Mesothelial cell of epicardium (in vitro differentiated cells): ENCODE data around the gene TAF15. TPM values are rescaled to one million over a fixed set of nuclear protein-coding genes. Genes with fewer than 3 reads are reported as not detected.

Source experiments
- DNase-seq, 2 experiments: peaks; one replicate each; pipeline ENCODE4 v3.0.0; 2021; ENCODE audit warnings: low spot score in 2 of 2; ENCODE audit not compliant: unreplicated experiment in 2 of 2
- H3K27ac Mint-ChIP-seq: 2 replicates; pipeline ENCODE4 v1.8.0; 2021; ENCODE audit warnings: mixed read lengths
- H3K27me3 Mint-ChIP-seq: 2 replicates; pipeline ENCODE4 v1.8.0; 2021; ENCODE audit warnings: low read depth, mixed read lengths
- H3K36me3 Mint-ChIP-seq: 2 replicates; pipeline ENCODE4 v1.8.0; 2021; ENCODE audit warnings: mixed read lengths
- H3K4me1 Mint-ChIP-seq: 2 replicates; pipeline ENCODE4 v1.8.0; 2021; ENCODE audit warnings: mixed read lengths
- H3K4me3 Mint-ChIP-seq: 2 replicates; pipeline ENCODE4 v1.8.0; 2021; ENCODE audit warnings: mild to moderate bottlenecking, moderate library complexity, mixed read lengths
- H3K9me3 Mint-ChIP-seq: 2 replicates; pipeline ENCODE4 v1.8.0; 2021; ENCODE audit warnings: mixed read lengths
- CTCF ChIP-seq: fragments of 200-600 bp; sonication (generic); IDR thresholded peaks from one replicate; pipeline ENCODE4 v1.5.0; 2021; ENCODE audit warnings: antibody characterized with exemption; ENCODE audit not compliant: unreplicated experiment
- total RNA-seq: library from RNA; stranded (reverse); gene quantifications from 3 replicates; pipeline ENCODE4 v1.2.1, GENCODE V29; 2021

Gene TAF15
- total RNA-seq = 218 to 235 TPM (median 225 TPM) in 3 replicates

GRCh38 chr17:35808962-35809854 lies at the start of gene TAF15:
Gene TAF15 (plus strand): TSS chr17:35809484. CDS start chr17:35809570, 86 bp downstream.
- Mint-ChIP-seq H3K27me3 (no peaks in the 10 kb centered on the region), H3K36me3 (peaks cover 4% of the 10 kb centered on the region), H3K4me1 (peaks cover 40% of the 10 kb centered on the region), H3K4me3 (peak within 1 kb of the TSS; percentile 84), H3K27ac (peak within 1 kb of the TSS; percentile 98), H3K9me3 (no peaks in the 10 kb centered on the region)
- no peak for TF ChIP-seq CTCF
- peak; percentile 93 to 95 for DNase-seq

- H3K4me1 Mint-ChIP-seq = peaks cover 7% of the 10 kb centered on the region
- H3K9me3 Mint-ChIP-seq = no peaks in the 10 kb centered on the region
- H3K27ac Mint-ChIP-seq = no peak within 1 kb of the TSS
- H3K4me3 Mint-ChIP-seq = no peak within 1 kb of the TSS
- no peaks in the 10 kb centered on the region for H3K36me3 Mint-ChIP-seq
- no peaks in the 10 kb centered on the region for H3K27me3 Mint-ChIP-seq
- TF ChIP-seq CTCF = no peak
- no peak for DNase-seq
Observed at GRCh38 chr17:35760587-35760986, 48.7 kb upstream of the TAF15 start, which contains the start of gene C17orf50. Gene C17orf50 (plus strand): TSS chr17:35760887. CDS start chr17:35760942, 55 bp downstream.

- no peaks in the 10 kb centered on the region for H3K36me3 Mint-ChIP-seq
- peaks cover 7% of the 10 kb centered on the region for H3K4me1 Mint-ChIP-seq
- no peaks in the 10 kb centered on the region for H3K9me3 Mint-ChIP-seq
- no peak overlapping the region for H3K27ac Mint-ChIP-seq
- TF ChIP-seq CTCF = no peak
- H3K27me3 Mint-ChIP-seq = no peaks in the 10 kb centered on the region
- no peak for DNase-seq
- no peak overlapping the region for H3K4me3 Mint-ChIP-seq
Observed at GRCh38 chr17:35761601-35762000, 47.7 kb upstream of the TAF15 start.

GRCh38 chr17:35763767-35764122 lies 45.5 kb upstream of the TAF15 start:
- Mint-ChIP-seq H3K27me3 (no peaks in the 10 kb centered on the region), H3K4me3 (peak overlapping the region; percentile 64), H3K36me3 (no peaks in the 10 kb centered on the region), H3K4me1 (peaks cover 7% of the 10 kb centered on the region), H3K9me3 (no peaks in the 10 kb centered on the region), H3K27ac (no peak overlapping the region)
- DNase-seq = no peak
- no peak for TF ChIP-seq CTCF

- H3K4me3 Mint-ChIP-seq = peak overlapping the region; percentile 78
- peak overlapping the region; percentile 87 for H3K27ac Mint-ChIP-seq
- no peaks in the 10 kb centered on the region for H3K27me3 Mint-ChIP-seq
- H3K36me3 Mint-ChIP-seq = no peaks in the 10 kb centered on the region
- peaks cover 7% of the 10 kb centered on the region for H3K4me1 Mint-ChIP-seq
- no peaks in the 10 kb centered on the region for H3K9me3 Mint-ChIP-seq
- peak; percentile 85 to 92 for DNase-seq
- TF ChIP-seq CTCF = peak; percentile 92
Observed at GRCh38 chr17:35764123-35764991, 44.9 kb upstream of the TAF15 start.
